PFSK-1 (cell line): ENCODE results near the gene ITPKB.

ENCODE experiments used
- REST ChIP-seq, 2 experiments: IDR thresholded peaks; 2 replicates each; pipeline versions ENCODE4 v1.6.1 to v1.8.0; 2011 to 2012; ENCODE audit warnings: low read depth in 2 of 2, low read length in 2 of 2, control low read depth in 1 of 2, inconsistent platforms in 1 of 2, mild to moderate bottlenecking in 1 of 2, moderate library complexity in 1 of 2; ENCODE audit not compliant: insufficient read depth in 1 of 2
- SIN3A ChIP-seq: IDR thresholded peaks from 2 replicates; pipeline ENCODE4 v1.6.1; 2012; ENCODE audit warnings: mild to moderate bottlenecking, low read length, moderate library complexity, borderline replicate concordance; ENCODE audit not compliant: insufficient read depth

- TF ChIP-seq REST (IDR thresholded peaks at IDR 0.05; ENCODE audit: insufficient read depth in 1 of 2, low read depth in 2 of 2, low read length in 2 of 2) (no peak), SIN3A (no peak)
Observed at GRCh38 chr1:226626577-226626956, 112.5 kb downstream of the ITPKB start.
